GDM1 (cell line): ENCODE results near the gene KRTAP10-8.
"Not testable (repeated sequence)": the region's sequence is repeated elsewhere in the genome, so short reads cannot be mapped to it uniquely, and the experiment has no call there.

Experiments
- DNase-seq: peaks from one replicate; lab custom pipeline; 2025; lab: John Stamatoyannopoulos, UW

The KRTAP10-8 gene

GRCh38 chr21:44646366-44647221 lies 34.7 kb downstream of the KRTAP10-8 start, which contains the start of gene KRTAP10-11:
KRTAP10-11 (plus strand) TSS chr21:44646414; CDS start chr21:44646459, 45 bp downstream.
- not testable (repeated sequence) for DNase-seq

GRCh38 chr21:44647222-44647552 lies 35.3 kb downstream of the KRTAP10-8 start:
- no peak for DNase-seq

GRCh38 chr21:44648557-44649311 lies 36.9 kb downstream of the KRTAP10-8 start:
- DNase-seq, result no peak

GRCh38 chr21:44649521-44650100 lies 37.7 kb downstream of the KRTAP10-8 start:
- DNase-seq, result no peak

- DNase-seq, result no peak
Measured at GRCh38 chr21:44650265-44650972, 38.5 kb downstream of the KRTAP10-8 start.

- no peak for DNase-seq
Measured at GRCh38 chr21:44650973-44651675, 39.2 kb downstream of the KRTAP10-8 start.

GRCh38 chr21:44653123-44653522 lies 41.2 kb downstream of the KRTAP10-8 start:
- no peak for DNase-seq

- no peak for DNase-seq
Measured at GRCh38 chr21:44653656-44654575, 42.0 kb downstream of the KRTAP10-8 start.

- DNase-seq, result no peak
Measured at GRCh38 chr21:44654576-44655175, 42.8 kb downstream of the KRTAP10-8 start, which contains the start of gene KRTAP12-4. KRTAP12-4 (minus strand) TSS chr21:44654659; CDS start chr21:44654614, 45 bp downstream.

- no peak for DNase-seq
Measured at GRCh38 chr21:44656868-44657267, 45.0 kb downstream of the KRTAP10-8 start.

GRCh38 chr21:44657635-44658540 lies 46.0 kb downstream of the KRTAP10-8 start, which contains the start of gene KRTAP12-3:
KRTAP12-3 (plus strand) TSS chr21:44657932; CDS start chr21:44657980, 48 bp downstream.
- no peak for DNase-seq

GRCh38 chr21:44658541-44658910 lies 46.6 kb downstream of the KRTAP10-8 start:
- no peak for DNase-seq

GRCh38 chr21:44658913-44659595 lies 47.2 kb downstream of the KRTAP10-8 start:
- no peak for DNase-seq

- not testable (repeated sequence) for DNase-seq
Measured at GRCh38 chr21:44661567-44661966, 49.7 kb downstream of the KRTAP10-8 start.
